Fibroblast of villous mesenchyme (primary cell): ENCODE measurements around the gene WDR44. TPM values are rescaled to one million over a fixed set of nuclear protein-coding genes. Genes with fewer than 3 reads are reported as not detected.

ENCODE experiments used
- DNase-seq: peaks from one replicate; pipeline ENCODE4 v3.0.0-alpha.2; 2010; ENCODE audit warnings: low read depth
- H3K4me3 ChIP-seq: 2 replicates; pipeline ENCODE4 v1.5.1; 2011; ENCODE audit warnings: low read depth, mild to moderate bottlenecking, low read length
- CTCF ChIP-seq: IDR thresholded peaks from 2 replicates; pipeline ENCODE4 v1.5.1; 2012; ENCODE audit warnings: low read depth, mild to moderate bottlenecking, low read length; ENCODE audit not compliant: insufficient read depth
- total RNA-seq: library from RNA; depleted of rRNA; stranded (reverse); fragments of >200 nt; gene quantifications from 2 replicates; pipeline ENCODE4 v1.2.3, GENCODE V29; 2012

The WDR44 gene
- total RNA-seq, 1 donor, result 28.9 TPM

DNA sequence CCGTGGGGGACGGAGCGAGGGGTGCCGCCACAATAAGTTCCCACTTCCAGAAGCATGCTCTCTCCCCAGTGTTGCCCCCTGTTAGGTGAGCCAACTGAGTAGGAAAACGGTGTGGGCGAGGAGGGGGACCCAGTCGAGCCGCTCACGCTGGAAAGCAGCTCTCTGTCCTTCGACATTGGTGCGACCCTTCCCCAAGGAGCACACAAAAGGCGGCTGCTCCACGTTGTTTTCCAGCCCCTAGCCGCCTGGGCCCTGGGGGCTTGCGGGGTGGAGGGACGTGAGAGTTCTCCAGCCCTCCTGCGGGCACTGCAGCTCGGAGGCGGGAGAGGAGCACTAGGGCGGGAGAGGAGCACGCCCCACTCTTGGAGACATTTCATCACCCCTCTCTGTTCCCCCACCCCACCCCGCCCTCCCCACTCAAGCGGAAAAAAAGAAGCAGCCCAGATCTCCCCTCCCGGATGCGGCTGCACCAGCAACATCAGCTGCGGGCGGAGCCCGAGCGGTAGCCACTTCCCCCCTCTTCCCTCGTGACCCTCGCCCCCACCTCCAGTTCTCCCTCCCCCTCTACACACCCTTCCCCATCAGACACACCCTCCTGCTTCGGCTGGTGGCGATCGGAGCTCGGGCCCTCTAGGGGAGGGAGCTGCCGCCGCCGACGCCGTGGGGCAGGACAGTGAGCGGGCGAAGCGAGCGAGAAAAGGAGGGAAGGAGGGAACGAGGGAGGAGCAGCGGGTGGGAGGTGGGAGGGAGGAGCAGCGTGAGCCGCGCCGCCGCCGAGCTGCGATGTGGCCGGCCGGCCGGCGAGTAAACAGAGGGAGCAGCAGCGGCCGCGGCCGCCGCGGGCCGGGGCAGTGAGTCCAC, 149.4 kb downstream of the WDR44 start, which contains the start of gene DOCK11:
Gene DOCK11, plus strand, starts transcription at position 755 of the 861 bp plus-strand sequence. CDS start 157 bp downstream, outside the sequence.
- TF ChIP-seq CTCF, result no peak
- peak; percentile 92 for DNase-seq
- peak within 1 kb of the TSS; percentile 78 for H3K4me3 ChIP-seq

DNA sequence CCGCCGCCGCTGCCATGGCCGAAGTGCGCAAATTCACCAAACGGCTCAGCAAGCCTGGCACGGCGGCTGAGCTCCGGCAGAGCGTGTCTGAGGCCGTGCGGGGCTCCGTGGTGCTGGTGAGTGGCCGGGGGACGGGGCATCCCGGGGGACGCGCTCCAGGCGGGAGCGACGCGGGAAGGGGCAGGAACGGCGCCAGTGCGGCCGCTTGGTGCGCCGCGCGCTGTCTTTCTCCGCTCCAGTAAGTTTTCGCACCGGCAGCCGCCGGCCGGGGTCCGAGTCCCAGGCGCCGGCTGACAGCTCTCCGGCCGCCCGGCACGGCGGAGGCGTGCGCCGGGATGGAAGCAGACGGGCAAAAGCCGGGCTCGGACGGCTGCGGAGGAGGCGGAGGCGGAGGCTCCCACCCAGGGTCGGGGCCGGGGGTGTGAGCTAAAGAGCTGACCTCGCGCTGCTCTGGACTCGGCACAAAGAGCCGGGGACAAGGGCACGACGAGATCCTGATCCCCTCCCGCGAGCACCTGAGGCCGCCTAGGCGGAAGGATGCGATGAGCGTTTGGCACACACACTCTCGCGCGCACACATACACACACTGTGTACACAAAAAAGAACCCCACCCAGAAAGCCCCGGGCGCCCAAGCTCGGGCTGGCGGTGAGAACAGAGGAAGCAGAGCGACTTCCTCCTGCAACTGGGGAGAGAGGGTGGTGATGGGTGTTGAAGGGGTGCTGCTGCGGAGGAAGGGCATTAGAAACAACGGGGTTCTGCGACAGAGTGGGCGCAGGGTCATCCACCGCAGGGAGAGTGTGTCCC, 150.3 kb downstream of the WDR44 start:
- DNase-seq, result no peak
- no peak for TF ChIP-seq CTCF
- peak overlapping the region; percentile 78 for H3K4me3 ChIP-seq

DNA sequence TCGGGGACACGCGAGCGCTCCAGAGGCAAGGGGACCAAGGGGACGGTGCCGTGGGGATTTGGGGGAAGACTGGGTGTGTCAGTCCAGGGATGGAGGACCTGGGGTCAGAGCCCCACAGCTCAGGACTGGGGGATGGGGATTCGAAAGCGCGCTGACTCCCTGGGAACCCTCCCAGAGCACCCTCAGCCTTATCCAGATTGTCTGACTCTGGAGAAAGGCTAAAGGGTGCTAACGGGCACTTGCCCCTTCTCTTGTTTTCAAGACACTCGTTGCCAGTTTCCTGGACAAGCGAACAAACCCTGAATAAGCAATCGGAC, 150.8 kb downstream of the WDR44 start:
- TF ChIP-seq CTCF, result no peak
- DNase-seq, result no peak
- H3K4me3 ChIP-seq, result peak overlapping the region; percentile 78

DNA sequence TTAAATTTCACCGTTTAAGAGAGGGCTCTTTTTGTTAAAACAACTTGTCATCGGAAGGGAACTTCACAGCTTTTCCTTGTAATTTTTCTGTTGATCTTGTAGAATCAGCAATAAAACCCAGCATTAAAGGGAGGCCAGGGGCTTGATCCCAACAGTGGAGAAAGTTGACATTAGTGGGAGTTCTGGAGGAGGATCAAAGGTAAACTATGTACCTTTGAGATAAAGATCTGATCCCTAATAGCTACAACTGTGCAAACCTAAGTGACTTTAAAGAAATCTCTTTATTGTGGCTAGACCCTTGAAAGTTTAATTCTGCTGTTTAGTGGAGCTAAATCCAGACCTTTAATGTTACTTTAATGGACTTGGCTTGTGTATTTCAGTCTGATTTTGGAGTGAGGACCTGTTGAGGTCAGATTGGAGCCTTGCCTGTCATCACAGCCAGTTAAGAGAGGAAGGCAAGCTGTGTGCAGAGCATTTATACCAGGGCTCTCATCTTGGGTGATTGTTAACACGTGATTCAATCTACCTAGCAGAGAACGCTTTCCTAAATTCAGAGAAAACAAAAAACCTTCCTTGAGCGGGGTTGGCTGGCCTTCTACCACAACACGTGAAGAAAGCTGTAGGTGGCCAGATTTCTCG, 151.4 kb downstream of the WDR44 start:
- no peak for TF ChIP-seq CTCF

GRCh38 chrX:118498351-118498750, 152.4 kb downstream of the WDR44 start:
- no peak for TF ChIP-seq CTCF
- DNase-seq, result no peak
- no peak overlapping the region for H3K4me3 ChIP-seq

More for the DNA sequence above, 151.4 kb downstream of the WDR44 start:
- peak overlapping the region; percentile 78 for H3K4me3 ChIP-seq
- no peak for DNase-seq

DNA sequence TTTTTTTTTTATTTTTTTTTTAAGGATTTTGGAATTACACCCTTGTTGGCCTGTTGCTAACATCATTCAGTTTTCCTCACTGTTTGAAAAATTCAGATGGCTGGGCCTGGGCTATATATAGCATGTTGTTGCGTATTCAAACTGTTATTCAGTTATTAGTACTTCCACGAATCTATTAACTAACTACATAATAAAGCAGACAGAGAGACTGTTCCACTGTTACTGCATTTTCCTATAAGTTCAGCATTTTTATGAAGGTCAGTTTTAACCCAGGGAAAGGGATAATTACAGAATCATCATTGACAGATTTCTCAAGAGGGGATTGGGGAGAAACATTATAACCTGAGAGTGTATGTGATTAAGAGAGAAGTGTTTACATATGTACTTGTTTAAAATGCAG, 152.8 kb downstream of the WDR44 start:
- no peak for DNase-seq
- no peak overlapping the region for H3K4me3 ChIP-seq
- no peak for TF ChIP-seq CTCF
